Pons (tissue), 1 donor: ENCODE results near the gene INPP4B.
A peak's percentile ranks its signal among the peaks of the same experiment; 100 is the strongest.

Experiments
- DNase-seq: peaks from one replicate; pipeline ENCODE4 v3.0.0-alpha.2; 2016; ENCODE audit warnings: low spot score

INPP4B gene

DNA sequence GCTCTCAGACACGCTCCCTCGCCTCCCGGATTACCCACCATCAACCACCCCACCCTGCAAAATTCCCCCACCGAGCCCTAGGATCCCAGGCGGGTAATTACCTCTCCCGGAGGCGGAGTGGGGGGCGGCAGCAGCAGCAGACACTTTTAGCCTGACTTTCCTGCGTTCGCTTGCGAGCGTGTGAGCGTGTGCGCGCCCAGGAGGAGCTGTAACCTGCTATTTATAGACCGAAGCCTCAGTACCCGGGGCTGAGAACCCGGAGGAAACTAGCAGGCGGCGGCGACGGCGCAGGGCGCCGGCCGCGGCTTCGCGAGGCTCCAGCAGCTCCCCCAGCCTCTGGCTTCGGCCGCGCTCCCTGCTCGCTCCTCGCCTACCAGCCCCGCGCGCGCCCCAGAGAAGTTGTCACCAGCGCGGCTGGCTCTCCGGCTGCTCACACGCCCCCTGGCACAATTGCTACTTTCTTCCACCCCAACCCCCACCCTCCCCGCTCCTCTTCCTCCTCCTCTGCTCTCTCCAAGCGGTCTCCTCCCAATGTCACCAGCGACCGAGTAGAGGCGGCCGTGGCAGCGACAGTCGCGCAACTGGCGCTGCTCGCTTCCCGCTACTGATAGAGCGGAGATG is at the start of gene INPP4B:
TSS of gene INPP4B (minus strand) at position 194 of the 621 bp plus-strand sequence.
- DNase-seq = no peak

DNA sequence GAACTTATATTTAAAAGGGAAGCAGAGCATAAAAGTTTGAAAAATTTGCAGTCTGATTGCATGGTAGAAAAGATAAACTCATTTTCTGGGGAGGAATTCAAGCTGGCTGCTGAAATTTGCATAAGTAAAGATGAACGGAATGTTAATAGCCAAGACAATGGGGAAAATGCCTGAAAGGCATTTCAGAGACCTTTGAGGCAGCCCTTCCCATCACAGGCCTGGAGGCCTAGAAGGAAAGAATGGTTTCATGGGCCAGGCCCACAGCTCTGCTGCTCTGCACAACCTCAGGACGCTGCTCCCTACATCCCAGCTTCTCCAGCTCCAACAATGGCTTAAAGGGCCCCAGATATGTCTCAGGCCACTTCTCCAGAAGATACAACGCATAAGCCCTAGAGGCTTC is 46.9 kb upstream of the INPP4B start:
- DNase-seq = no peak

GRCh38 chr4:142886566-142886965 is 40.5 kb upstream of the INPP4B start:
- no peak for DNase-seq

DNA sequence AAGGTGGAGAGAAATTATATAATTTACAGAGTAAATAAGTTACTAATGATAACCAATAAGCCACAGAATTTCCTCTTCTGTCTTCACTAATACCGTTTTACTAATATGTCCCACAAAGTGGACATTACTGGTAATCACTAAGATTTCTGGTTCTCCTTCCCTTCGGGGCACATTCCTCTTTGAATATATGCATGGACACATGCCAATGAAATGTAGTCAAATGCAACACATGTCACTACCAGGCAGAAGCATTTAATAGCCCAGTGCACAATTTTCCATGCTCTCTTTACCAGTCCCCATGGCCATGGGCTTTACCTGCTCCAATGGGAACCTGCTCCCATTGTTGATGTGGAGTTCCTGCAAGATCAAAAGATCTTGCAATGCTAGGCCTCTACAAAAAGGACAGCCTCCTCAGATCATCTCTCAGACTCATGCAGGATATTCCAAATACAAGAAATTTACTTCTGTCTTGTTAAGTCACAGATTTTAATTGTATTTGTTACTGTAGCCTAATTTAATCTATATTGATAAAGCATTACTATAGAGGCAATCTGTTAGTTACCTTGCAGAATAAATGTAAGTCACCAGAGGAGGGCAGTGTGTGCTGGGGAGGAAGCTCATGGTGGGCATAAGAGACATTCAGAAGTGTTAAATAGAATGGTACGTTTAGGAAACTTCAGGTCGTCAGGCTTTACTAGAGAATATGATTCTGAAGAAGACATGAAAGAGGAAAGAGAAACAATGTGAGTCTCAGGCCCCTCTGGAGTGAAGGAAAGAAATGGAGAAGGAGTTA is 37.1 kb upstream of the INPP4B start:
- peak; percentile 28 for DNase-seq

DNA sequence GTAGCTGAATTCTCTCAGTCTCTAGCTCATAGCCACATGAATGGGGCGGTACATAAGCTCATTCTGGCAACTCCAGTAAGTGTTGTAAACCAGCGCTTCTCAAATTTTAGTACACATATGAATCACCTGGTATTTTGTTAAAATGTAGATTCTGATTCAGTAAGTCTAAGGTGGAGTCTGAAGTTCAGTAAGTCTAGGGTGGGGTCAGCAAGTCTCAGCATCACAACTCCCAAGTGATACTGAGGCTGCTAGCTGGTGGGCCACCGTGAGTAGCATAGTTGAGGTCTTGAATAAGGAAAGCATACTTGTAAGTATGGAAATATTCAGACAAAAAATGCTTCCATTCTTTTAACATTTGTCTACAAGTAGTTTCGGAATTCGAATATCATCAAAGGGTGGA is 36.1 kb upstream of the INPP4B start:
- no peak for DNase-seq

DNA sequence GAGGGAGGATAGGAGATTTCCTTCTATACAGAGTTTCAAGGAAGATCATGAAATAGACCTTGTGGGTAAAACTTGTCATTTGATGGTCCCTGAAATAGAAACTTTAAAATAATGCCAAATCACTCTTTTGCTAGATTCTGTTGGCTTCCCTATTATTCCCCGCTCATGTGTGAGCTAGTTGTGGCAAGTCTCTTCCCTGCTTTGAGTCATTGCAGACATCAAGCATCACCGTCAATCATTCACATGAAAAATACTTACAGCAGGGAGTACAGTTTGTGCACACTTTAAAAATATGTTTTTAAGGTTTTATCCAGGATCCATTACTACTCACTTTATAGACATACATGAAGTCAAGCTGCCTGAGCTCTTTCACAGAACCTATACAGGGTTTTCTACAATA is 35.2 kb upstream of the INPP4B start:
- DNase-seq = no peak

DNA sequence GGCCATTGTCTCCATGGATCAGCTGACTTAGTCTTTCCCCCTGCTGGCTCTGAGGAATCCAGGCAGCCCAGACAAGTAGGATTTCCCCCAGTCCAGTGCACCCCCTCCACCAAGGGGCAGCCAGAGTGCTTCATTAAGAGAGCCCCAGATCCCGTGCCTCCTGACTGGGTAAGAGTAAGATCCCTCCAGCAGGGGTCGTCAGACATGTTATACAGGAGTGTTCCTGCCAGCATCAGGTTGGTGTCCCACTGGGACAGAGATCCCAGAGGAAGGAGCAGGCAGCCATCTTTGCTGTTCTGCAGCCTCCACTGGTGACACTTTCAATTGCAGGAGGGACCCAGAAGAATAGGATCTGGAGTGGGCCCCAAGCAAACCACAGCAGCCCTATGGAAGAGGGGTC is 29.0 kb upstream of the INPP4B start:
- DNase-seq = no peak

DNA sequence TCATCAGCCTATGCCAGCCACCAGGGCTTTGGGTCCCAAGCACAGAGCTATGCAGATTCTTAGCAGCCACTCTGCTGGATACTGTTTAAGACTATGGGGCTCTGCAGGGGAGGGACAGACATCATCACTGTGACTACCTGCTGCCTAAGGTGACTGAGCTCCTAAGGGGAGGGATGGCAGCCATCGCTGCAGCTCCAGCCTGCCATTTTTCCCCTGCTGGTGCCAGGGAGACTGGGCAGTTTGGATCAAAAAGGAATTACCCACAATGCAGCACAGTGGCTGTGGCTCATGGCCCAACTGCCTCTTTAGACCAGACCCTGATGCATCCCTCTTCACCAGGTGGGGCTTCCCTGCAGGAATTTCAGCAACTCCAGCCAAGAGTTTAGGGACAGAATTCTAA is 28.6 kb upstream of the INPP4B start:
- no peak for DNase-seq

DNA sequence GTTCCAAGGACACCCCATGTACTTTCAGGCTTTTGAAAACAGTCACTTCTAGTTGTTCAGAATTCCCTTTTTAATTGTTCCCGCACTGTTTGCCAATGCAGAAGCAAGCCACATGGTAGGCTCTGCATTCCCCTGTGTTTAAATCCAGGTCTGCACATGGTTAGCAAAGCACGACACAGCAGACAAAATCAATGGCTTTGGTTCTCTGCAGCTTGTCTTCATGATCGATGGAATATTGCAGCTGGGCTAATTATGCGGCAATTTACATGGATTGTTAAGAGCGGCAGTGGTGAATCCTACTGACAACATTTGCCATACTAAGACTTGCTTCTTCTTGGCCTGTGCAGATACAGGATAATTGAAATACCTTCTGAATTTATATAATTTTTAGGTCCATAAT is 20.6 kb upstream of the INPP4B start:
- DNase-seq = no peak

DNA sequence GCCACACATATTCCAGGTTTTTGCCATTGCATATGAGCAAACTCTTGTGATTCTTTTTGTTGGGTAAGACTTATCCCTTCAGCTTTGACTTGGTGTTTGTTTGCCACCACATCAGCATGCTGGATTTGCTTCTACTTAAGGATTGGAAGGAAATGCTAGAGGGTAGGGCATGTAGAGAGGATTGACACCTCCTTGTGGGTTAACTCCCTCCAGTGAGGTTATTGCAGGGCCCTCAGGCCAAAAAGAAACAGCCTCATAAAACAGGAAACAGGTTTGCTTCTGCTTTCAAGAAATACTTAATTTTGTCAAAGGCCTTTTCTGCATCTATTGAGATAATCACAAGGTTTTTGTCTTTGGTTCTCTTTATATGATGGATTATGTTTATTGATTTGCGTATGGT is 15.2 kb upstream of the INPP4B start:
- no peak for DNase-seq

GRCh38 chr4:142858965-142859364 is 12.9 kb upstream of the INPP4B start:
- no peak for DNase-seq

GRCh38 chr4:142858446-142858845 is 12.3 kb upstream of the INPP4B start:
- DNase-seq = no peak

GRCh38 chr4:142856576-142856975 is 10.5 kb upstream of the INPP4B start:
- no peak for DNase-seq

GRCh38 chr4:142850478-142850877 is 4.4 kb upstream of the INPP4B start:
- no peak for DNase-seq

DNA sequence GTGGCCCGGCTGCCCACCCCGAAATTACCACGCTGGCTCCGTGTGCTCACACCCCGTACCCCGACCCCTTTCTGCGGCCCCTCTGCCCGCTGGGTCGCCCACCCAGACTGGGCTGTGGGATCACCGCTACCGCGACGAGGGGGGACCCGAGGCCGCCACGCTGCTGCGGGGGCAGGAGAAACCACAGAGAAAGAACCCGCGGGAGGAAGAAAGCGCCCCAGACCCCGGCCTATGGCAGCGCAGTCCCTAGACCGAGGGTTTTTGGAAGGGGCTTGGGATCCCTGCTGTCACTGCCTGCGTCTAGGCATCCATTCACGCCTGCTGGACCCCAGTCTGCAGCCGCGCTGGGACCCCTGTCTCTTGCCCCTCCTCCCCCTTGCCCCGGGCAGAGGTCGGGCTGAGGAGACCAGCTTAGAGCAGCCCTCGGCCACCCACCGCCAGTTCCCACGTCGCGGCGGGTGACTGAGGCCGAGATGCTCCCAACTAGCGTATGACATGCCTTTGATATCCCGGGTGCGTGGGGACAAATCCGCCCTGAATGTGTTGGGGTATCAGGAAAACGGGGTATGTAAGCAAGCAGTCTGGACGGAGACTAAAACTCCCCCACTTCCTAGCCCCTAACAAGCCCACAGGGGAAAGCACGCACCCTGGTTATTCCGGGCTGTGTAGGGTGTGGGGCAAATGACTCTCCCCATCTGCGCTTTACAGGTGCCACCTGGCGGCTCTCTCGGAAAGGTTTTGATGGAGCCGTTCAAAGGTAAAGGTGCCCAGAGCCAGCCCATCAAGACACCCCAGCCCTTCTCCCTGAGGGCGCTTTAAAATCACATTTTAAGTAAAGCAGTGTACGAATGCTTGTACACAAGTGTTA is 862 bp upstream of the INPP4B start:
- DNase-seq = no peak

DNA sequence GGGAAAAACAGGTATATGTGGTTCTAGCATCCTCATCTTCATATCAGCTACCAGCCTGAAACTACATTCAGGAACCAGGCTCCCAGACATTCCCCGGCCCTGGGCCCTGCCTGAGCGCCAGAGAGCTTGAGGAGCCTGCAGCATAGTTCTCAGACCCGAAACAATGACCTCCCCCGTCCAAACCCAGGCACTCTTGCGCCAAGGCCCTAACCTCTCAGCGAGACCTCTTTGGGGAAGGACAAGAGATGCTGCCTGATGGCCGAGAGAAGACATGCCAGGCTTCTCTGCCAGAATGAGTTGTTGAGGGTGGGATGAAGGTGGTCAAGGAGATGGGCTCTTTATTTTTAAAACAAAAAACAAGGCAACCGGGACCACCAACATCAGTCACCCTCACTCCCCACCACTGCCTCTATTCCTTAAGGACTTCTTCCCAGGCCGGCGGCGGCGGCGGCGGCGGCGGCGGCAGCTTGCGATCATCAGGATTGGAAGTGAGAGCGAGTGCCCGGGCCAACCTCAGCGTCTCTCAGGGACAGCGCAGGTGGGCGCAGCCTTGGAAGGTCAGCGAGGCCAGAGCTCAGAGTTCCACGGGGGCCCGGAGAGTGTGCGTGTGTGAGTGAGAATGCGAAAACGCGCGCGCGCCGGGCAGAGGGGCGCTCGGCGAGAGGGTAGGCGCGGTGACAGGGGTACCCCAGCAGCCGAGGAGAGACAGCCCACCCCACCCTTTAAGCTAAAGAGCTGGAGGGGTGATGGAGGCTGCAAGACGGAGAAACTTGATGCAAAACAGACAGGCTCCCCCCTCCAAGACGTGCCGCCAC is 601 bp downstream of the INPP4B start:
- DNase-seq = no peak

DNA sequence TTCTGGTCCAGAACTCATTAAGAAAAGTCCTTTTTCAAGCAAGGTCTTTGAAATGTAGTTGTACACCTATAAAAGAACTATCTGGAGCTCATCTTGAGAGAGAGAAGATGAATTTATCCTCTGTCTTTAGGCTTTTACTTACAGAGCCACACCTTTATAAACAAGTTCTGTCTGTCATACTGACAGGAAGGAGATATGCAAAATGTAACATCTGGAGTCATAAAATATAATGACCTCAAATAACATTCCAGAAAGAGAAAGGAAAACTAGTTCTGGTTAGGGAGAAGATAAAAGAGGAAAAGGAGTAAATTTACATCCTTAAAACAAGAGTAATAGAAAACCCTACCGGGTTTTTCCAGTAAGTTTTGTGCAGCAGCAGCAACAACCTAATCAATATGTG is 1.3 kb downstream of the INPP4B start:
- DNase-seq = no peak

- peak; percentile 55 for DNase-seq
These were observed 5.5 kb downstream of the INPP4B start for GRCh38 chr4:142840516-142841123.

GRCh38 chr4:142838778-142839177 is 7.3 kb downstream of the INPP4B start:
- no peak for DNase-seq

DNA sequence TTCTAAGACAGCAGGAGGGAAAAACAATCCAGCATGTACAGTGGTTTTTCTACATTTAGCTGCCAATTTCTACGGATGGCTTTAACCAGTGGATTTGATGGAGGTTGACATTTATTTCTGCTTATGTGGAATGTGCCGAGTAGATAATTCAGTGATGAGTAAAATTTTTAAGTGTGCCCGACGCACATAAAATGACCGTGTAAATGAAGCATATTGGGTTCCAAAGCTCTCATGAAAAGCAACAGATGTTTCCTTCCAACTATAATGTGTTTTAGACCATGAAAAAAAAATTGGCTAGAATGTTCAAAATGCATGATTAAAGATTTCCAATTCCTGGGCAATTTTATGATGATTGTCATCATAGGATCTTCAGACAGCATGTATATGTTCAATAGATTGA is 14.1 kb downstream of the INPP4B start:
- DNase-seq = no peak

DNA sequence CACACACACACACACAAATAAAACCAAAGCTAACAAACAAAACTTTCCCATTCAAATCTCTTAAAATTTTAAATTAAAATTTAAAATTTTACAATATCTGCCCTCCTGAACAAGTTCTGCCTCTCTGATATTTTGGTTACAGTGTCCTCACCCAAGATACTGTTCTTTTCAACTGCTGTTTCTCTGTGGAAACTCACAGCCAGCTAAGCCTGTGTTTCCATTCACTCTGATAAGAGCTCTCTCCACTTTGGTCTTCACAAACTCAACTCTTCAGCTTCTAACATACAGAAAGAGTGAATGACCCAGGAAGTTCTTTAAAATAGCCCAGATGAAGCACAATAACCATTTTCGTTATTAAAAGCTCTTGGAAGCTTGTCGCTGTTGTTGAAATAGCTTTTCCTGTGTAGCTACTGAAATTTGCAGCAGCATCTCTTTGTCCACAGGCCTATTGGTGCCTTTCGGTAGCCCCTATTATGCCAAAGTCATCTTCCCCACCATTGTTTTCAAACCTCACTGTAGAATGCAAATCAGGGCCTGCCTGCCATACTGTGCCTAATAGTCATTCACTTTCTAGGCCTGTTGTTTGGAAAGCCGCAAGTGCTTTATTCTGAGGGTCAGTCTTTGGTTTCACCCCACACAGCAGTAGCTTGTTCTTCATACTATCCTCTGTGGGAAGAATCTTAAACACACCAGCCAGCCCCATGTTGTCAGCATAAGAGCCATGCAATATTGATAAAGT is 19.4 kb downstream of the INPP4B start:
- DNase-seq = no peak
